ENCODE measurements around the gene OR6S1. TPM values are rescaled to one million over a fixed set of nuclear protein-coding genes. Genes with fewer than 3 reads are reported as not detected.

Gene OR6S1
- total RNA-seq, 6 experiments from 2014 or later = not detected

GRCh38 chr14:20676072-20676471 is 34.6 kb upstream of the OR6S1 start:
- intact Hi-C loops (cut with DNase I) = no loop called here
- DNase-seq (peak in 1 of 3 donors; percentile 11), ATAC-seq (no peak)
- 100% methylated on average over 1 of the region's 2 CpGs for WGBS (ENCODE audit: insufficient coverage, low coverage, low lambda C conversion rate, missing lambda C conversion rate)
- Histone ChIP-seq H3K27ac (no peak overlapping the region), H3K4me1 (peaks cover 0 to 9% (median 4%) of the 10 kb centered on the region in 4 donors), H3K27me3 (no peaks in the 10 kb centered on the region), H3K4me3 (no peak overlapping the region), H3K36me3 (no peaks in the 10 kb centered on the region), H3K9me3 (no peaks in the 10 kb centered on the region)
- TF ChIP-seq CTCF (IDR thresholded peaks at IDR 0.05) (no peak), POLR2A (IDR thresholded peaks at IDR 0.05) (no peak)

GRCh38 chr14:20675669-20676068 is 34.2 kb upstream of the OR6S1 start:
- H3K36me3 ChIP-seq = no peaks in the 10 kb centered on the region
- no peak overlapping the region for H3K4me3 ChIP-seq
- no peak overlapping the region for H3K27ac ChIP-seq
- H3K27me3 ChIP-seq = no peaks in the 10 kb centered on the region
- peaks cover 0 to 5% (median 2%) of the 10 kb centered on the region in 4 donors for H3K4me1 ChIP-seq
- intact Hi-C loops (cut with DNase I) = no loop called here
- DNase-seq (no peak), ATAC-seq (no peak)
- WGBS (ENCODE audit: insufficient coverage, low coverage, low lambda C conversion rate, missing lambda C conversion rate) = 93% methylated on average over 2 of the region's 2 CpGs
- no peaks in the 10 kb centered on the region for H3K9me3 ChIP-seq
- TF ChIP-seq CTCF (IDR thresholded peaks at IDR 0.05) = no peak
- no peak for TF ChIP-seq POLR2A (IDR thresholded peaks at IDR 0.05)

- no peak overlapping the region for H3K27ac ChIP-seq
- H3K4me1 ChIP-seq = no peaks in the 10 kb centered on the region
- TF ChIP-seq CTCF (IDR thresholded peaks at IDR 0.05) (no peak), POLR2A (IDR thresholded peaks at IDR 0.05) (no peak)
- WGBS (ENCODE audit: insufficient coverage, low coverage, low lambda C conversion rate, missing lambda C conversion rate) = 68% methylated on average over 4 of the region's 4 CpGs
- no peaks in the 10 kb centered on the region for H3K36me3 ChIP-seq
- H3K9me3 ChIP-seq = no peaks in the 10 kb centered on the region
- no peak overlapping the region for H3K4me3 ChIP-seq
- intact Hi-C loops (cut with DNase I) = no loop called here
- H3K27me3 ChIP-seq = no peaks in the 10 kb centered on the region
- DNase-seq = no peak
- ATAC-seq = no peak
Observed at GRCh38 chr14:20671597-20672283, 30.2 kb upstream of the OR6S1 start.

- DNase-seq (no peak), ATAC-seq (no peak)
- intact Hi-C loops (cut with DNase I) = loop anchor here in 1 of 2 donors (10.0 kb wide), 1 partner anchor 186 kb away; no protein-coding TSS in a partner anchor
- H3K27ac ChIP-seq = no peak overlapping the region
- no peaks in the 10 kb centered on the region for H3K4me1 ChIP-seq
- TF ChIP-seq CTCF (IDR thresholded peaks at IDR 0.05) (no peak), POLR2A (IDR thresholded peaks at IDR 0.05) (no peak)
- H3K36me3 ChIP-seq = no peaks in the 10 kb centered on the region
- no peak overlapping the region for H3K4me3 ChIP-seq
- H3K9me3 ChIP-seq = no peaks in the 10 kb centered on the region
- H3K27me3 ChIP-seq = no peaks in the 10 kb centered on the region
- no CpG with 5 or more reads among the region's 2 CpGs for WGBS (ENCODE audit: insufficient coverage, low coverage, low lambda C conversion rate, missing lambda C conversion rate)
Observed at GRCh38 chr14:20668969-20669368, 27.5 kb upstream of the OR6S1 start.
